HepG2 (cell line): Measurements from ENCODE around the gene C10orf67. TPM values are rescaled to one million over a fixed set of nuclear protein-coding genes. Genes with fewer than 3 reads are reported as not detected.

ENCODE experiments used
- ARID5B ChIP-seq: IDR thresholded peaks from 2 replicates; pipeline ENCODE4 v1.4.0; 2020; ENCODE audit warnings: mild to moderate bottlenecking, missing genetic modification reagents
- BRF2 ChIP-seq: sonication (generic); formaldehyde crosslinking; IDR thresholded peaks from 2 replicates; pipeline ENCODE4 v1.8.1; 2022; ENCODE audit warnings: mild to moderate bottlenecking, missing genetic modification reagents
- CREB1 ChIP-seq, 2 experiments: fragments of 450-650 bp in 1 of 2; IDR thresholded peaks; 2 replicates each; pipeline ENCODE4 v1.6.1; 2016 to 2017; ENCODE audit warnings: control low read depth in 1 of 2, mild to moderate bottlenecking in 1 of 2, missing compliant biosample characterization in 1 of 2, missing genetic modification characterization in 1 of 2
- EP300 ChIP-seq, 3 experiments: sonication (generic) in 1 of 3; formaldehyde crosslinking in 1 of 3; IDR thresholded peaks; 2 replicates each; pipeline versions ENCODE4 v1.5.1 to v1.6.1; 2011 to 2020; ENCODE audit warnings: low read depth in 2 of 3, low read length in 2 of 3, borderline replicate concordance in 1 of 3, improper control_type of control experiment in 1 of 3, mild to moderate bottlenecking in 1 of 3, missing genetic modification reagents in 1 of 3, moderate library complexity in 1 of 3
- HMG20A ChIP-seq: IDR thresholded peaks from 2 replicates; pipeline ENCODE4 v1.6.1; 2016; ENCODE audit warnings: borderline replicate concordance
- KLF15 ChIP-seq: sonication (generic); formaldehyde crosslinking; IDR thresholded peaks from 2 replicates; pipeline ENCODE4 v1.8.1; 2023; ENCODE audit warnings: borderline replicate concordance, mild to moderate bottlenecking, inconsistent platforms, missing genetic modification reagents, mixed read lengths
- MAX ChIP-seq: IDR thresholded peaks from 2 replicates; pipeline ENCODE4 v1.6.1; 2012; ENCODE audit warnings: inconsistent platforms
- NCOA5 ChIP-seq: sonication (generic); formaldehyde crosslinking; IDR thresholded peaks from 2 replicates; pipeline ENCODE4 v1.4.0; 2020; ENCODE audit warnings: missing genetic modification reagents
- REPIN1 ChIP-seq: sonication (generic); formaldehyde crosslinking; IDR thresholded peaks from 2 replicates; pipeline ENCODE4 v1.8.0; 2022; ENCODE audit warnings: missing genetic modification reagents, low read depth, mild to moderate bottlenecking, borderline replicate concordance
- RNF2 ChIP-seq: fragments of 450-650 bp; conservative IDR thresholded peaks from 2 replicates; pipeline ENCODE4 v1.6.1; 2016; ENCODE audit warnings: low read depth
- SOX5 ChIP-seq: IDR thresholded peaks from 2 replicates; pipeline ENCODE4 v1.6.1; 2016; ENCODE audit warnings: borderline replicate concordance
- SOX6 ChIP-seq, 2 experiments: fragments of 450-650 bp in 1 of 2; sonication (generic) in 1 of 2; formaldehyde crosslinking in 1 of 2; IDR thresholded peaks; 2 replicates each; pipeline versions ENCODE4 v1.4.0 to v1.6.1; 2017 to 2020; ENCODE audit warnings: antibody characterized with exemption in 1 of 2, mild to moderate bottlenecking in 1 of 2, missing genetic modification reagents in 1 of 2
- TSC22D2 ChIP-seq: sonication (generic); formaldehyde crosslinking; IDR thresholded peaks from 2 replicates; pipeline ENCODE4 v1.5.1; 2020; ENCODE audit warnings: missing genetic modification reagents, mild to moderate bottlenecking, borderline replicate concordance
- ZBTB25 ChIP-seq: IDR thresholded peaks from 2 replicates; pipeline ENCODE4 v1.6.1; 2018; ENCODE audit warnings: missing genetic modification reagents
- ZBTB8A ChIP-seq: sonication (generic); formaldehyde crosslinking; IDR thresholded peaks from 2 replicates; pipeline ENCODE4 v1.4.0; 2020; ENCODE audit warnings: mild to moderate bottlenecking, low read depth, missing genetic modification reagents, borderline replicate concordance
- ZNF280D ChIP-seq: sonication (generic); formaldehyde crosslinking; IDR thresholded peaks from 2 replicates; pipeline ENCODE4 v1.5.1; 2020; ENCODE audit warnings: mild to moderate bottlenecking, missing genetic modification reagents
- ZNF441 ChIP-seq: sonication (generic); formaldehyde crosslinking; IDR thresholded peaks from 2 replicates; pipeline ENCODE4 v1.7.0; 2021; ENCODE audit warnings: missing genetic modification reagents, borderline replicate concordance
- ZNF816 ChIP-seq: sonication (generic); formaldehyde crosslinking; IDR thresholded peaks from 2 replicates; pipeline ENCODE4 v1.8.0; 2022; ENCODE audit warnings: missing genetic modification reagents, mild to moderate bottlenecking, borderline replicate concordance
- polyA plus RNA-seq, 8 experiments: library from polyadenylated mRNA; depleted of rRNA in 3 of 8; stranded (reverse) in 7 of 8; unstranded in 1 of 8; fragments of >200 nt; fragmentation: Illumina TruSeq in 4 of 8; extraction: Trizol in 4 of 8; gene quantifications; 2 replicates each; pipeline versions ENCODE4 v1.2.1 to v1.2.3, GENCODE V29; 2011 to 2016; ENCODE audit warnings: low read depth in 4 of 8, missing spikeins in 1 of 8, mixed read lengths in 1 of 8; ENCODE audit not compliant: insufficient read depth in 1 of 8
- total RNA-seq, 5 experiments: library from RNA; depleted of rRNA; stranded (reverse); fragments of >200 nt; fragmentation: Illumina TruSeq; extraction: Trizol; gene quantifications; 2 replicates each; pipeline ENCODE4 v1.2.3, GENCODE V29; 2016; ENCODE audit warnings: low read depth in 1 of 5

Gene C10orf67
- total and polyA plus RNA-seq, 2 of the 13 experiments (the other 11 are each of a cell fraction or from before 2014, with no cell fraction given) = not detected

- TF ChIP-seq ZNF280D (no peak), MAX (no peak), TSC22D2 (CRISPR knock-in tag) (no peak), ZNF441 (CRISPR knock-in tag) (no peak), KLF15 (CRISPR knock-in tag) (no peak), NCOA5 (CRISPR knock-in tag) (no peak), ZBTB8A (CRISPR knock-in tag) (no peak), ARID5B (peak; percentile 56), ZBTB25 (CRISPR knock-in tag) (no peak), BRF2 (no peak), EP300 (IDR thresholded peaks at IDR 0.05; ENCODE audit: low read depth in 2 of 2, low read length in 2 of 2) (0 out of 4 replicates have a peak, but pooled peaks of 1 of the 2 experiments have one; percentile 8), EP300 (CRISPR knock-in tag; IDR thresholded peaks at IDR 0.05; ENCODE audit: borderline replicate concordance) (no peak), CREB1 (IDR thresholded peaks at IDR 0.05) (no peak), CREB1 (CRISPR knock-in tag; IDR thresholded peaks at IDR 0.05) (no peak), HMG20A (CRISPR knock-in tag) (peak; percentile 32; the same call in 1 of the 2 replicates), REPIN1 (no peak), SOX6 (IDR thresholded peaks at IDR 0.05) (no peak), SOX6 (CRISPR knock-in tag; IDR thresholded peaks at IDR 0.05) (peak; percentile 87), RNF2 (no peak), ZNF816 (CRISPR knock-in tag) (no peak), SOX5 (CRISPR knock-in tag) (peak; percentile 79; the same call in 1 of the 2 replicates)
Measured at GRCh38 chr10:23200997-23201652, 143.5 kb downstream of the C10orf67 start (continued).
